Gastroesophageal sphincter (tissue), 4 donors: ENCODE measurements around the gene LRIT1. TPM values are rescaled to one million over a fixed set of nuclear protein-coding genes. Genes with fewer than 3 reads are reported as not detected.

Experiments
- ATAC-seq: fragments of 150-250 bp; one replicate; pipeline ENCODE4 v1.9.1; 2016; ENCODE audit warnings: mild to moderate bottlenecking, moderate library complexity
- H3K27ac ChIP-seq, 4 donors: fragments of 200-600 bp; sonication (generic) in 3 of 4; 1 replicate in 3 of 4; 2 replicates in 1 of 4; pipeline ENCODE4 v1.5.1; 2016 to 2019
- H3K27me3 ChIP-seq: fragments of 200-600 bp; sonication (generic); one replicate; pipeline ENCODE4 v1.5.1; 2019
- H3K36me3 ChIP-seq, 2 donors: fragments of 200-600 bp; sonication (generic); one replicate each; pipeline ENCODE4 v1.5.1; 2019; ENCODE audit warnings: control low read depth in 1 of 2
- H3K4me1 ChIP-seq, 3 donors: fragments of 200-600 bp; sonication (generic); 1 replicate in 2 of 3; 2 replicates in 1 of 3; pipeline ENCODE4 v1.5.1; 2016 to 2019; ENCODE audit warnings: control low read depth in 2 of 3
- H3K4me3 ChIP-seq, 2 donors: fragments of 200-600 bp; sonication (generic); one replicate each; pipeline ENCODE4 v1.5.1; 2019; ENCODE audit warnings: mild to moderate bottlenecking in 1 of 2, moderate library complexity in 1 of 2
- H3K9me3 ChIP-seq, 3 donors: fragments of 200-600 bp; sonication (generic); one replicate each; pipeline ENCODE4 v1.5.1; 2017 to 2019; ENCODE audit warnings: control low read depth in 2 of 3
- EP300 ChIP-seq: sonication (generic); formaldehyde crosslinking; IDR thresholded peaks from one replicate; pipeline ENCODE4 v1.6.1; 2017; ENCODE audit warnings: antibody characterized with exemption, mild to moderate bottlenecking
- POLR2A ChIP-seq, 2 donors: fragments of 450-650 bp; IDR thresholded peaks; one replicate each; pipeline ENCODE4 v1.6.1; 2017; ENCODE audit warnings: antibody characterized with exemption in 2 of 2, mild to moderate bottlenecking in 2 of 2, moderate library complexity in 1 of 2
- POLR2AphosphoS5 ChIP-seq: sonication (generic); formaldehyde crosslinking; IDR thresholded peaks from one replicate; pipeline ENCODE4 v1.6.1; 2017; ENCODE audit warnings: antibody characterized with exemption
- WGBS, 2 donors: methylation state at CpG; one replicate each; pipeline ENCODE4 v1.1.5; 2018; ENCODE audit warnings: low coverage in 1 of 2; 5-methylcytosine and 5-hydroxymethylcytosine counted together
- total RNA-seq, 4 donors: library from RNA; depleted of rRNA; stranded (reverse); fragments of >200 nt; gene quantifications; one replicate each; pipeline ENCODE4 v1.1.0, GENCODE V29; 2016
- TF ChIP-seq, protein P1 (sequence below), 4 experiments: fragments of 200-600 bp in 2 of 4; fragments of 450-650 bp in 2 of 4; sonication (generic) in 1 of 4; IDR thresholded peaks; one replicate each; pipeline ENCODE4 v1.5.1; 2017 to 2019; ENCODE audit warnings: antibody characterized with exemption in 4 of 4, mild to moderate bottlenecking in 2 of 4, moderate library complexity in 2 of 4

The LRIT1 gene
- total RNA-seq, 4 donors from 2014 or later: 0.12 TPM; not detected in 3

DNA sequence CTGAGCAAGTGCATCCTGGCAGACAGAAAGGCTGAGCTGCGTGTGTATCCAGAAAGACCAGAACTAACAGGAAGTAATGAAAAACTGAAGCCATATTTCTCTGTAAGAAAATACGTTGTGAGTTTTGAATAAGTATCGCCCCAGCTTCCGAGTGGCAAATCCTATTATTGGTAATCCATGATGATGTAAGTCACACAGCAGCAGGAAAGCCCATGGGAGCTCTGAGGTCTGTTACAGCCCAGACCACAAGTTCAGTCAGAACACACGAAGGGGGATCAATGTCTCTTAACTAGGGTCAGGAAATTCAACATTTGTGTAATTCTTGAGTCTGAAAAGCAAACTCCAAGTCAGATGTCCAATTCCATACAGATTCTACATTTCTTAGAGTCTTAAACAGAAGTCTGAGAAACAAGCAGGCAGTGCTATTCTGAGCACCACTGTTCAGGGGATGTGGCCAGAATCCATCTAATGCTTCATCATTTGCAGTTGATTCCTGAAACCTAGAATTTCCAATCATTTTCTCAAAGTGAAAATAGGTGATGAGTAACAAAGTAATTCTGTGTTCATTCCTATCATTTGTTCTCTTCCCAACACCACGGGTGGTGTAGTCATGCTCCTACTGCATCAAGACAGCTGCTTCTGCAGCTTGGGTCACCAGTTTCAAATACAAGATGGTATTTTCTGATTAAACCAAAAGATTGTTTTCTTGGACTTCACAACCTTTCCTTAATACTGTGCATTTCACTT, 15.7 kb downstream of the LRIT1 start, which contains the start of gene LRIT2:
LRIT2 (minus strand) TSS at position 118 of the 747 bp plus-strand sequence; CDS start at position 94, 24 bp downstream.
- no peak within 1 kb of the TSS for H3K4me3 ChIP-seq
- no peak for ATAC-seq
- WGBS, 2 donors: 65 to 72% methylated on average over 5 of the region's 6 CpGs
- H3K27ac ChIP-seq: no peak within 1 kb of the TSS
- H3K9me3 ChIP-seq: no peaks in the 10 kb centered on the region
- peaks cover 37% of the 10 kb centered on the region for H3K27me3 ChIP-seq
- TF ChIP-seq EP300: no peak
- TF ChIP-seq, protein P1, sequence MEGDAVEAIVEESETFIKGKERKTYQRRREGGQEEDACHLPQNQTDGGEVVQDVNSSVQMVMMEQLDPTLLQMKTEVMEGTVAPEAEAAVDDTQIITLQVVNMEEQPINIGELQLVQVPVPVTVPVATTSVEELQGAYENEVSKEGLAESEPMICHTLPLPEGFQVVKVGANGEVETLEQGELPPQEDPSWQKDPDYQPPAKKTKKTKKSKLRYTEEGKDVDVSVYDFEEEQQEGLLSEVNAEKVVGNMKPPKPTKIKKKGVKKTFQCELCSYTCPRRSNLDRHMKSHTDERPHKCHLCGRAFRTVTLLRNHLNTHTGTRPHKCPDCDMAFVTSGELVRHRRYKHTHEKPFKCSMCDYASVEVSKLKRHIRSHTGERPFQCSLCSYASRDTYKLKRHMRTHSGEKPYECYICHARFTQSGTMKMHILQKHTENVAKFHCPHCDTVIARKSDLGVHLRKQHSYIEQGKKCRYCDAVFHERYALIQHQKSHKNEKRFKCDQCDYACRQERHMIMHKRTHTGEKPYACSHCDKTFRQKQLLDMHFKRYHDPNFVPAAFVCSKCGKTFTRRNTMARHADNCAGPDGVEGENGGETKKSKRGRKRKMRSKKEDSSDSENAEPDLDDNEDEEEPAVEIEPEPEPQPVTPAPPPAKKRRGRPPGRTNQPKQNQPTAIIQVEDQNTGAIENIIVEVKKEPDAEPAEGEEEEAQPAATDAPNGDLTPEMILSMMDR (IDR thresholded peaks at IDR 0.05): no peak
- no peak for TF ChIP-seq POLR2AphosphoS5
- TF ChIP-seq POLR2A (IDR thresholded peaks at IDR 0.05): no peak
- no peaks in the 10 kb centered on the region for H3K4me1 ChIP-seq
- H3K36me3 ChIP-seq: no peaks in the 10 kb centered on the region

DNA sequence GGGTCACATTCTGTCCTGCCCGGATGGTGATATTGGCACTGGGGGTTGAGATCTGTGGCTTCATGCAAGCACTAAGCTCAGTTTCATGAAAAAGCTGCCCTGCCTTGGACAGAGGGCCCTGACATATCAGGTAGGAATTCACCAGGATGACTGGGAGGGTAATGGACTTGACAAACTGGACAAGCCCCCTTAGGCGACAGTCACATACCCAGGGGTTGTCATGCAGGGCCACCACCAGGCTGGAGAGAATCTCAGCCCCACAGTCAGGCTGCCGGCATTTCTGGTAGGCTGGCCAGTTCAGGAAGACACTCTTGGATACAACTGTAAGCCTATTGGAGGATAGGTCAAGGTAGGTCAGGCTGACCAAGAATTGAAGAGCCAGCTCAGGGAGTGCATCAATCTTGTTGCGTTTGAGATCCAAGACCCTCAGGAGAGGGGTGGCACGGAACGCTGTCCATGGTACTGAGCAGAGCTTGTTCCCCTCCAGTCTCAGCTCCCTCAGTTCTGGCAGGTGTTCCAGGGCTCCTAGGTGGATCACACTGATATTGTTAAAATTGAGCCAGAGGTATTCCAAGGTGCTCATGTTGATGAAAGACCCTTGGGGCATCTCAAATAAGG, 16.8 kb downstream of the LRIT1 start:
- Histone ChIP-seq H3K36me3 (no peaks in the 10 kb centered on the region), H3K27ac (no peak overlapping the region), H3K4me1 (no peaks in the 10 kb centered on the region), H3K9me3 (no peaks in the 10 kb centered on the region), H3K27me3 (peaks cover 38% of the 10 kb centered on the region), H3K4me3 (no peak overlapping the region)
- no peak for ATAC-seq
- TF ChIP-seq POLR2AphosphoS5 (no peak), EP300 (no peak), POLR2A (IDR thresholded peaks at IDR 0.05) (no peak)
- TF ChIP-seq, protein P1 (IDR thresholded peaks at IDR 0.05): no peak
- 60 to 100% methylated on average over 1 of the region's 6 CpGs for whole genome bisulfite sequencing, 2 donors

DNA sequence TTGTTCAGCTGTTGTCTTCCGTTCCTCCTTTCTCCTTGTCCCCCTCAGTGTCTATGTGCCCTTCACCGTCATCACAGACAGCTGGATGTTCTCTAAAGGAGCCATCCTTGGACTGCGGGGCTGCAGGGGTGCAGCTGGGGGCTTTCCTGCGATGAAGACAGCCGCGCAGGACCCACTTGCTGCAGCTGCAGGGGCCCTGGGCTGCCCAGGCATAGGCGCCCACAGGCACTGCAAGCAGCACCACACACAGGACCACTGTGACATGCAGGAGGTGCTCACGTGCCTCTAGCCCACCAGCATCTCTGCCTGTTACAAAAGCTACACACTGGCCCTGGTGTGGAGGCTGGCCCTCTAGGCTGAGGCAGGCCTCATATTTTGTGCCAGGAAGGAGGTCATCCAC, 19.4 kb downstream of the LRIT1 start:
- no peak for TF ChIP-seq POLR2A (IDR thresholded peaks at IDR 0.05)
- Histone ChIP-seq H3K4me3 (no peak overlapping the region), H3K27ac (no peak overlapping the region), H3K9me3 (no peaks in the 10 kb centered on the region), H3K36me3 (no peaks in the 10 kb centered on the region), H3K4me1 (no peaks in the 10 kb centered on the region), H3K27me3 (peaks cover 41% of the 10 kb centered on the region)
- ATAC-seq: no peak
- no CpG with 5 or more reads among the region's 8 CpGs for WGBS, 2 donors

DNA sequence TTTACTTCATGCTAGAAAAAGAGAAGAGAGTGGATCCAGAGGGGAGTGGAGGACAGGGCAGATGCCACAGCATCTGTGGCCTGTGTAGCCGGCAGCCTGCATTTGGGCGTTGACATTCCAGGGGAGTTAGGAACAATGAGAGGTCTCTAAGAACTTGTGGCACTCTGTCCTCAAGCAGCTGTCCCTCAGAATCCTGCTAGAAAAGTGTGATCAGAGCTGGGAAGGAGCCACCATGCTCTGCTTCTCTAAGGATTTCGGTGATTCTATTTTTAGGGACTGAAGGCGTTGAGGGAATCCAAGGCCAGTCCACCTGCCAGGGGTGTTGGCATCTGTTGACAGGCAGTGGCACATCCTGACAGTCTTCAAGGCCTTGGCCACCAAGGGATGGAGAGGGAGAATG, 23.6 kb downstream of the LRIT1 start:
- TF ChIP-seq POLR2AphosphoS5: no peak
- TF ChIP-seq, protein P1 (IDR thresholded peaks at IDR 0.05): no peak
- TF ChIP-seq POLR2A (IDR thresholded peaks at IDR 0.05): no peak
- no peak for TF ChIP-seq EP300
- ATAC-seq: no peak
- Histone ChIP-seq H3K4me3 (no peak overlapping the region), H3K36me3 (no peaks in the 10 kb centered on the region), H3K27ac (no peak overlapping the region), H3K4me1 (no peaks in the 10 kb centered on the region), H3K9me3 (no peaks in the 10 kb centered on the region), H3K27me3 (peaks cover 29% of the 10 kb centered on the region)
- WGBS, 2 donors: 80 to 100% methylated on average over 2 to 4 of the region's 4 CpGs

DNA sequence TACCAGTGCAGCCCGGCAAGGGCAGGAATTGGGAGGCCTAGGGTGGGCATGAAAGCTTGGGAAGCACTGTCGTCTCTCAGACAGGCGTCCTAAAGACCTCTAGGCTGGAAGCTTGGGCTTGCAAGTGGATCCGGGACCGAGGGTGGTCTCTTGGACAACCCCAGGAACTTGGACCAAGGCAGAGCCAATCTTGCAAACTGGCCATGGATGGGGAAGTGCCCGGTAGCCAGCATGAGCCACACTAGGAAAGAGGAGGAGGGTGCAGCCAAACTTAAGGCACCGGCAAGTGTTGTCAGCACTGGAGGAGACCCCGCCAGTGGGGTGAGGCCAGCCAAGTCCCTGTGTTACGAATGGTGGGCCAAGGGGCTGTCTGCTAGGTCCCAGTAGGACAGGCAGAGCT, 24.5 kb downstream of the LRIT1 start:
- no peak overlapping the region for H3K4me3 ChIP-seq
- WGBS, 2 donors: 71% methylated on average over 2 of the region's 9 CpGs; no CpG with 5 or more reads in 1 of the 2 donors

More for the DNA sequence above, 24.5 kb downstream of the LRIT1 start:
- Histone ChIP-seq H3K9me3 (no peaks in the 10 kb centered on the region), H3K4me1 (no peaks in the 10 kb centered on the region), H3K27ac (no peak overlapping the region), H3K36me3 (no peaks in the 10 kb centered on the region), H3K27me3 (peaks cover 27% of the 10 kb centered on the region)
- ATAC-seq: no peak
- TF ChIP-seq EP300 (no peak), POLR2AphosphoS5 (no peak), POLR2A (IDR thresholded peaks at IDR 0.05) (no peak)
- TF ChIP-seq, protein P1 (IDR thresholded peaks at IDR 0.05): no peak
